ENCODE measurements around the gene NPHP4. TPM values are rescaled to one million over a fixed set of nuclear protein-coding genes. Genes with fewer than 3 reads are reported as not detected.

Gene NPHP4
- total RNA-seq, 1 donor = 8.0 TPM

DNA sequence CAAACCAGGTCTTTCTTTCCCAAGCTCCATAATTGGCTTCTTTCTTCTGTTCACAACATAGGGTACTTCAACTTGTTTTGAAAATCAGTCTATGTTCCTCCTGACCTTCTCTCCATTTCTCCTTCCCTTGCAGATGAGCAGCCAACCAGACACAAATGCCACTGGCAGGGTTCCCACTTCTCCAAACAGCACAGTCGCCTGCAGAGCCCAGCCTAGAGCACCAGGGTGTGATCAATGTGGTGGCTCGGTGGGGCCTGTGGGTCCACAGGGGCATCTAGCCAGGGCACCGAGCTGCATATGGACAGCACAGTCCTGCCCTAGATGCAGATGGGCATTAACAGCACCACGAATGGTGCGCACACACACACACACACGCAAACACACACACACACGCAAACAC, 112.8 kb downstream of the NPHP4 start:
- no peak overlapping the region for H3K27ac ChIP-seq (ENCODE audit: low read depth, low read length)
- TF ChIP-seq, protein P1, sequence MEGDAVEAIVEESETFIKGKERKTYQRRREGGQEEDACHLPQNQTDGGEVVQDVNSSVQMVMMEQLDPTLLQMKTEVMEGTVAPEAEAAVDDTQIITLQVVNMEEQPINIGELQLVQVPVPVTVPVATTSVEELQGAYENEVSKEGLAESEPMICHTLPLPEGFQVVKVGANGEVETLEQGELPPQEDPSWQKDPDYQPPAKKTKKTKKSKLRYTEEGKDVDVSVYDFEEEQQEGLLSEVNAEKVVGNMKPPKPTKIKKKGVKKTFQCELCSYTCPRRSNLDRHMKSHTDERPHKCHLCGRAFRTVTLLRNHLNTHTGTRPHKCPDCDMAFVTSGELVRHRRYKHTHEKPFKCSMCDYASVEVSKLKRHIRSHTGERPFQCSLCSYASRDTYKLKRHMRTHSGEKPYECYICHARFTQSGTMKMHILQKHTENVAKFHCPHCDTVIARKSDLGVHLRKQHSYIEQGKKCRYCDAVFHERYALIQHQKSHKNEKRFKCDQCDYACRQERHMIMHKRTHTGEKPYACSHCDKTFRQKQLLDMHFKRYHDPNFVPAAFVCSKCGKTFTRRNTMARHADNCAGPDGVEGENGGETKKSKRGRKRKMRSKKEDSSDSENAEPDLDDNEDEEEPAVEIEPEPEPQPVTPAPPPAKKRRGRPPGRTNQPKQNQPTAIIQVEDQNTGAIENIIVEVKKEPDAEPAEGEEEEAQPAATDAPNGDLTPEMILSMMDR (IDR thresholded peaks at IDR 0.05; ENCODE audit: extremely low read depth, low read depth, low read length) = no peak
- no peaks in the 10 kb centered on the region for H3K9me3 ChIP-seq (ENCODE audit: low read depth, low read length)
- H3K4me3 ChIP-seq (ENCODE audit: insufficient read depth, low read length) = no peak overlapping the region
- peak; percentile 59 for DNase-seq (ENCODE audit: insufficient read length, low spot score, missing footprints)
- no peak overlapping the region for H2AFZ ChIP-seq (ENCODE audit: low read length)
- no peaks in the 10 kb centered on the region for H4K20me1 ChIP-seq (ENCODE audit: insufficient read depth, low read length)
- H3K36me3 ChIP-seq (ENCODE audit: insufficient read depth, low read length) = peaks cover 9% of the 10 kb centered on the region
- H3K4me1 ChIP-seq (ENCODE audit: insufficient read depth, low read length) = no peaks in the 10 kb centered on the region
- no peaks in the 10 kb centered on the region for H3K79me2 ChIP-seq (ENCODE audit: insufficient read depth, low read length)
- no peaks in the 10 kb centered on the region for H3K27me3 ChIP-seq (ENCODE audit: insufficient read depth, low read length)
- H3K4me2 ChIP-seq (ENCODE audit: insufficient read depth, low read length) = no peak overlapping the region

DNA sequence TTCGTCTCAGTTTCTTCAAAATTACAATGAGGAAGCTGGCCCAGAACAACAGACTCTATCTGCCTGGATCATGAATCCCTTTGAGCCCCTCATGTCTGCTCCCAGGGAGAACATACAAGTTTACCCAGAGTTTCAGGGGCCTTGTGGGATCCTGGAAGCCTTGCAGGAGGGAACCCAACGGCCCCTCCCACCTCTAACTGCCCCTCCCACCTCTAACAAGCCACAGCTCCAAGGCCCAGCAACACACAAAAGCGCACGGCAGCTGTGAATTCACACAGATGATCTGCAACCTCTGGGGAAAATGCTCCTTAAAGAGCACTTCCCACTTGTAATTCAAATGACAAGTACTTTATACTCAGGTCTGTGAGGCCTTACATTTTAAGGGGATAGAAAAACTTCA, 113.3 kb downstream of the NPHP4 start:
- peaks cover 11% of the 10 kb centered on the region for H3K36me3 ChIP-seq (ENCODE audit: insufficient read depth, low read length)
- DNase-seq (ENCODE audit: insufficient read length, low spot score, missing footprints) = peak; percentile 62
- no peak overlapping the region for H3K4me3 ChIP-seq (ENCODE audit: insufficient read depth, low read length)
- no peaks in the 10 kb centered on the region for H3K79me2 ChIP-seq (ENCODE audit: insufficient read depth, low read length)
- TF ChIP-seq, protein P1 (IDR thresholded peaks at IDR 0.05; ENCODE audit: extremely low read depth, low read depth, low read length) = no peak
- no peak overlapping the region for H3K4me2 ChIP-seq (ENCODE audit: insufficient read depth, low read length)
- H3K27ac ChIP-seq (ENCODE audit: low read depth, low read length) = no peak overlapping the region
- H2AFZ ChIP-seq (ENCODE audit: low read length) = no peak overlapping the region
- no peaks in the 10 kb centered on the region for H3K4me1 ChIP-seq (ENCODE audit: insufficient read depth, low read length)
- H4K20me1 ChIP-seq (ENCODE audit: insufficient read depth, low read length) = no peaks in the 10 kb centered on the region
- no peaks in the 10 kb centered on the region for H3K9me3 ChIP-seq (ENCODE audit: low read depth, low read length)
- H3K27me3 ChIP-seq (ENCODE audit: insufficient read depth, low read length) = no peaks in the 10 kb centered on the region

GRCh38 chr1:5877683-5878530, 114.3 kb downstream of the NPHP4 start:
- Histone ChIP-seq H3K27ac (ENCODE audit: low read depth, low read length) (no peak overlapping the region), H2AFZ (ENCODE audit: low read length) (no peak overlapping the region), H3K27me3 (ENCODE audit: insufficient read depth, low read length) (no peaks in the 10 kb centered on the region), H4K20me1 (ENCODE audit: insufficient read depth, low read length) (no peaks in the 10 kb centered on the region), H3K4me3 (ENCODE audit: insufficient read depth, low read length) (no peak overlapping the region), H3K4me1 (ENCODE audit: insufficient read depth, low read length) (no peaks in the 10 kb centered on the region), H3K4me2 (ENCODE audit: insufficient read depth, low read length) (no peak overlapping the region), H3K9me3 (ENCODE audit: low read depth, low read length) (no peaks in the 10 kb centered on the region), H3K79me2 (ENCODE audit: insufficient read depth, low read length) (no peaks in the 10 kb centered on the region), H3K36me3 (ENCODE audit: insufficient read depth, low read length) (peaks cover 11% of the 10 kb centered on the region)
- DNase-seq (ENCODE audit: insufficient read length, low spot score, missing footprints) = peak; percentile 75
- TF ChIP-seq, protein P1 (IDR thresholded peaks at IDR 0.05; ENCODE audit: extremely low read depth, low read depth, low read length) = no peak

- Histone ChIP-seq H3K36me3 (ENCODE audit: insufficient read depth, low read length) (peaks cover 11% of the 10 kb centered on the region), H3K4me2 (ENCODE audit: insufficient read depth, low read length) (no peak overlapping the region), H3K4me3 (ENCODE audit: insufficient read depth, low read length) (no peak overlapping the region), H3K4me1 (ENCODE audit: insufficient read depth, low read length) (no peaks in the 10 kb centered on the region), H2AFZ (ENCODE audit: low read length) (no peak overlapping the region), H4K20me1 (ENCODE audit: insufficient read depth, low read length) (no peaks in the 10 kb centered on the region), H3K27ac (ENCODE audit: low read depth, low read length) (no peak overlapping the region), H3K9me3 (ENCODE audit: low read depth, low read length) (no peaks in the 10 kb centered on the region), H3K27me3 (ENCODE audit: insufficient read depth, low read length) (no peaks in the 10 kb centered on the region), H3K79me2 (ENCODE audit: insufficient read depth, low read length) (no peaks in the 10 kb centered on the region)
- DNase-seq (ENCODE audit: insufficient read length, low spot score, missing footprints) = no peak
- TF ChIP-seq, protein P1 (IDR thresholded peaks at IDR 0.05; ENCODE audit: extremely low read depth, low read depth, low read length) = no peak
Observed at GRCh38 chr1:5877001-5877400, 115.2 kb downstream of the NPHP4 start.
